ENCODE measurements around the gene PIGZ.
A peak's percentile ranks its signal among the peaks of the same experiment; 100 is the strongest.

PIGZ gene

GRCh38 chr3:196968233-196969133 is at the start of gene PIGZ:
TSS of gene PIGZ (minus strand) at chr3:196968833. CDS start at chr3:196952031, 16,802 bp downstream.
- peak within 1 kb of the TSS; percentile 47 for H3K4me3 ChIP-seq (ENCODE audit: low read depth, low read length)
- in situ Hi-C loops (cut with HindIII; ENCODE audit: low sequenced_read_pairs), result no loop called here
- TF ChIP-seq CTCF (IDR thresholded peaks at IDR 0.05; ENCODE audit: low read depth, low read length), result no peak
- DNase-seq (ENCODE audit: low read depth, low spot score), result no peak

GRCh38 chr3:197017003-197017402 is 48.4 kb upstream of the PIGZ start:
- TF ChIP-seq CTCF (IDR thresholded peaks at IDR 0.05; ENCODE audit: low read depth, low read length), result no peak
- H3K4me3 ChIP-seq (ENCODE audit: low read depth, low read length), result no peak overlapping the region
- DNase-seq (ENCODE audit: low read depth, low spot score), result no peak
- in situ Hi-C loops (cut with HindIII; ENCODE audit: low sequenced_read_pairs), result no loop called here

- no peak overlapping the region for H3K4me3 ChIP-seq (ENCODE audit: low read depth, low read length)
- no peak for TF ChIP-seq CTCF (IDR thresholded peaks at IDR 0.05; ENCODE audit: low read depth, low read length)
- in situ Hi-C loops (cut with HindIII; ENCODE audit: low sequenced_read_pairs), result no loop called here
- no peak for DNase-seq (ENCODE audit: low read depth, low spot score)
Observed at GRCh38 chr3:197015790-197016736, 47.4 kb upstream of the PIGZ start.

- in situ Hi-C loops (cut with HindIII; ENCODE audit: low sequenced_read_pairs), result no loop called here
- no peak for DNase-seq (ENCODE audit: low read depth, low spot score)
- no peak overlapping the region for H3K4me3 ChIP-seq (ENCODE audit: low read depth, low read length)
- no peak for TF ChIP-seq CTCF (IDR thresholded peaks at IDR 0.05; ENCODE audit: low read depth, low read length)
Observed at GRCh38 chr3:197014942-197015575, 46.4 kb upstream of the PIGZ start.

GRCh38 chr3:197014024-197014423 is 45.4 kb upstream of the PIGZ start:
- in situ Hi-C loops (cut with HindIII; ENCODE audit: low sequenced_read_pairs), result no loop called here
- no peak for DNase-seq (ENCODE audit: low read depth, low spot score)
- no peak for TF ChIP-seq CTCF (IDR thresholded peaks at IDR 0.05; ENCODE audit: low read depth, low read length)
- H3K4me3 ChIP-seq (ENCODE audit: low read depth, low read length), result no peak overlapping the region

GRCh38 chr3:197012540-197012883 is 43.9 kb upstream of the PIGZ start:
- no peak for DNase-seq (ENCODE audit: low read depth, low spot score)
- no peak overlapping the region for H3K4me3 ChIP-seq (ENCODE audit: low read depth, low read length)
- TF ChIP-seq CTCF (IDR thresholded peaks at IDR 0.05; ENCODE audit: low read depth, low read length), result no peak
- in situ Hi-C loops (cut with HindIII; ENCODE audit: low sequenced_read_pairs), result no loop called here
